Measurements from ENCODE around the gene EPS8. TPM values are rescaled to one million over a fixed set of nuclear protein-coding genes. Genes with fewer than 3 reads are reported as not detected.

EPS8 gene
- total RNA-seq, 2 donors from 2014 or later: 6.7 to 8.1 TPM

DNA sequence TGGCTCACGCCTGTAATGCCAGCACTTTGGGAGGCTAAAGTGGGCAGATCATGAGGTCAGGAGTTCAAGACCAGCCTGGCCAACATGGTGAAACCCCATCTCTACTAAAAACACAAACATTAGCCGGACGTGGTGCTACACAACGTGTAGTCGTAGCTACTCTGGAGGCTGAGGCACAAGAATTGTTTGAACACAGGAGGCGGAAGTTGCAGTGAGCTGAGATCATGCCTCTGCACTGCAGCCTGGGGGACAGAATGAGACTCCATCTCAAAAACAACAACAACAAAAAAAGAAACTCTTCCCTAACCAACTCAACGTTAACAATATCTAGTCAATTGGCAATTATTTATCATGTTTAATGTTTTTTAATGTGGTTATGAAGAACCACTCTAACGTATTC, 89.3 kb downstream of the EPS8 start:
- no peak overlapping the region for H3K4me3 Mint-ChIP-seq
- H3K27ac Mint-ChIP-seq: no peak overlapping the region
- no peaks in the 10 kb centered on the region for H3K36me3 ChIP-seq (ENCODE audit: control insufficient read depth, insufficient read depth, low read length)
- H3K4me3 ChIP-seq (ENCODE audit: low read length): no peak overlapping the region
- no peak overlapping the region for H3K27ac ChIP-seq (ENCODE audit: low read depth, low read length)
- H3K36me3 Mint-ChIP-seq (ENCODE audit: low read depth): no peaks in the 10 kb centered on the region
- DNase-seq: no peak
- peaks cover 6% of the 10 kb centered on the region for H3K4me1 Mint-ChIP-seq
- H3K4me1 ChIP-seq (ENCODE audit: control insufficient read depth, insufficient read depth, low read length): no peaks in the 10 kb centered on the region
- TF ChIP-seq, protein P1, sequence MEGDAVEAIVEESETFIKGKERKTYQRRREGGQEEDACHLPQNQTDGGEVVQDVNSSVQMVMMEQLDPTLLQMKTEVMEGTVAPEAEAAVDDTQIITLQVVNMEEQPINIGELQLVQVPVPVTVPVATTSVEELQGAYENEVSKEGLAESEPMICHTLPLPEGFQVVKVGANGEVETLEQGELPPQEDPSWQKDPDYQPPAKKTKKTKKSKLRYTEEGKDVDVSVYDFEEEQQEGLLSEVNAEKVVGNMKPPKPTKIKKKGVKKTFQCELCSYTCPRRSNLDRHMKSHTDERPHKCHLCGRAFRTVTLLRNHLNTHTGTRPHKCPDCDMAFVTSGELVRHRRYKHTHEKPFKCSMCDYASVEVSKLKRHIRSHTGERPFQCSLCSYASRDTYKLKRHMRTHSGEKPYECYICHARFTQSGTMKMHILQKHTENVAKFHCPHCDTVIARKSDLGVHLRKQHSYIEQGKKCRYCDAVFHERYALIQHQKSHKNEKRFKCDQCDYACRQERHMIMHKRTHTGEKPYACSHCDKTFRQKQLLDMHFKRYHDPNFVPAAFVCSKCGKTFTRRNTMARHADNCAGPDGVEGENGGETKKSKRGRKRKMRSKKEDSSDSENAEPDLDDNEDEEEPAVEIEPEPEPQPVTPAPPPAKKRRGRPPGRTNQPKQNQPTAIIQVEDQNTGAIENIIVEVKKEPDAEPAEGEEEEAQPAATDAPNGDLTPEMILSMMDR (conservative IDR thresholded peaks at IDR 0.05): no peak
- no peaks in the 10 kb centered on the region for H3K27me3 ChIP-seq (ENCODE audit: control insufficient read depth, insufficient read depth, low read length, poor library complexity, severe bottlenecking)
- no peaks in the 10 kb centered on the region for H3K9me3 ChIP-seq (ENCODE audit: control insufficient read depth, low read length)
- WGBS, 2 experiments (ENCODE audit: insufficient coverage in 1 of 2, insufficient read length in 1 of 2): 96 to 97% methylated on average over 6 to 7 of the region's 8 CpGs
- H3K9me3 Mint-ChIP-seq: no peaks in the 10 kb centered on the region
- no peaks in the 10 kb centered on the region for H3K27me3 Mint-ChIP-seq (ENCODE audit: insufficient read depth)
- no peak overlapping the region for H3K9ac ChIP-seq (ENCODE audit: extremely low read depth, low read length, poor library complexity, severe bottlenecking)

DNA sequence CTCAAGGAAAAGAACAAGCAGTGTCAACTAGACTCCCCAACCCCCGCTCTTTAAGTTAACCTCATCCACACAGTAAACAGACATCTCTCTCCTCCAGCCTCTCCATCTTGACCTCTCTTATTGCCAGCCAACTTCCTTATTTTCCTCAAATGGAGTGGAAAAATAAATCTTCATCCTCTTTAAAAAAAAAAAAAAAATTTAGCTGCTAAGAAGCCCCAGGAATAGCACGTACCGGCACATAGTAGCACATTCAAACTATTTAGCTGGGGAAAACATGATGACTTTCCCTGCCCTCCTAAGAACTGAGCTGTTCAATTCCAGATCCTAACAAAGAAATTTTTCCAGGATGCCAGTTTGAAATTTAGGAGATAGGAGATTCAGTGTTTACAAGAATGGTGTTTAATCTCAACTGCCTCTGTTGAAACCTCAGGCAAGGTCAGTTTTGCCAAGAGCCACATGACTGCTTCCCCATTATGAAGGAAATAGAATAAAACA, 90.8 kb downstream of the EPS8 start:
- Histone ChIP-seq H3K4me3 (ENCODE audit: low read length) (no peak overlapping the region), H3K4me1 (ENCODE audit: control insufficient read depth, insufficient read depth, low read length) (no peaks in the 10 kb centered on the region), H3K9ac (ENCODE audit: extremely low read depth, low read length, poor library complexity, severe bottlenecking) (no peak overlapping the region), H3K9me3 (ENCODE audit: control insufficient read depth, low read length) (no peaks in the 10 kb centered on the region), H3K36me3 (ENCODE audit: control insufficient read depth, insufficient read depth, low read length) (no peaks in the 10 kb centered on the region), H3K27me3 (ENCODE audit: control insufficient read depth, insufficient read depth, low read length, poor library complexity, severe bottlenecking) (no peaks in the 10 kb centered on the region), H3K27ac (ENCODE audit: low read depth, low read length) (no peak overlapping the region)
- Mint-ChIP-seq H3K27me3 (ENCODE audit: insufficient read depth) (no peaks in the 10 kb centered on the region), H3K36me3 (ENCODE audit: low read depth) (no peaks in the 10 kb centered on the region), H3K4me3 (no peak overlapping the region), H3K4me1 (peaks cover 6% of the 10 kb centered on the region), H3K27ac (no peak overlapping the region), H3K9me3 (peaks cover 6% of the 10 kb centered on the region)
- DNase-seq: no peak
- TF ChIP-seq, protein P1 (conservative IDR thresholded peaks at IDR 0.05): no peak
- 97 to 100% methylated on average over 2 to 3 of the region's 3 CpGs for WGBS, 2 experiments (ENCODE audit: insufficient coverage in 1 of 2, insufficient read length in 1 of 2)

DNA sequence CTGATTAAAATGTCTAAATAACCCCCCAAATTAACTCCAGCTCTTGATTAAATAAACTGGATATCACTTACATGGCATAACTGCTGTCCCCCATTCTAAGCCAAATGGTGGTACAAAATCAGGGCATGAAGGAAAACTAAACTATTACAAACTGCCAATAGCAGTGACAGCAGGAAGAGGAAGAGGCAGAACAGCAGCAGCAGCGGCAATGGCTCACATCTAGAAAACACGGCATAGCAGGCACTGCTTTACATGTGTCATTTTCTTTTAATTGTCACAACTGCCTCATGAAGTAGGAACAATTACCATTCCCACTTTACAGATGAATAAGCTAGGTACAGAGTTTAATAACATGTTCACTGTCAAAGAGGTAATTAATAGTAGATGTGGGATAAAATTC, 92.0 kb downstream of the EPS8 start:
- no peak overlapping the region for H3K27ac Mint-ChIP-seq
- no peaks in the 10 kb centered on the region for H3K27me3 Mint-ChIP-seq (ENCODE audit: insufficient read depth)
- H3K27ac ChIP-seq (ENCODE audit: low read depth, low read length): no peak overlapping the region
- H3K9me3 ChIP-seq (ENCODE audit: control insufficient read depth, low read length): no peaks in the 10 kb centered on the region
- H3K9me3 Mint-ChIP-seq: peaks cover 8% of the 10 kb centered on the region
- H3K4me3 ChIP-seq (ENCODE audit: low read length): no peak overlapping the region
- no peaks in the 10 kb centered on the region for H3K36me3 ChIP-seq (ENCODE audit: control insufficient read depth, insufficient read depth, low read length)
- no peak overlapping the region for H3K4me3 Mint-ChIP-seq
- H3K9ac ChIP-seq (ENCODE audit: extremely low read depth, low read length, poor library complexity, severe bottlenecking): no peak overlapping the region
- DNase-seq: no peak
- H3K36me3 Mint-ChIP-seq (ENCODE audit: low read depth): no peaks in the 10 kb centered on the region
- TF ChIP-seq, protein P1 (conservative IDR thresholded peaks at IDR 0.05): no peak
- H3K27me3 ChIP-seq (ENCODE audit: control insufficient read depth, insufficient read depth, low read length, poor library complexity, severe bottlenecking): no peaks in the 10 kb centered on the region
- H3K4me1 Mint-ChIP-seq: peaks cover 6% of the 10 kb centered on the region
- WGBS, 2 experiments (ENCODE audit: insufficient coverage in 1 of 2, insufficient read length in 1 of 2): 85% methylated on average over 2 of the region's 2 CpGs; no CpG with 5 or more reads in 1 of the 2 experiments
- no peaks in the 10 kb centered on the region for H3K4me1 ChIP-seq (ENCODE audit: control insufficient read depth, insufficient read depth, low read length)

Measured in endodermal cell (in vitro differentiated cells).